Medulla oblongata (tissue), 1 donor: ENCODE results near the gene VWC2.
A peak's percentile ranks its signal among the peaks of the same experiment; 100 is the strongest.

ENCODE experiments used
- DNase-seq: peaks from one replicate; pipeline ENCODE4 v3.0.0-alpha.2; 2015; ENCODE audit errors: extremely low spot score

The VWC2 gene

DNA sequence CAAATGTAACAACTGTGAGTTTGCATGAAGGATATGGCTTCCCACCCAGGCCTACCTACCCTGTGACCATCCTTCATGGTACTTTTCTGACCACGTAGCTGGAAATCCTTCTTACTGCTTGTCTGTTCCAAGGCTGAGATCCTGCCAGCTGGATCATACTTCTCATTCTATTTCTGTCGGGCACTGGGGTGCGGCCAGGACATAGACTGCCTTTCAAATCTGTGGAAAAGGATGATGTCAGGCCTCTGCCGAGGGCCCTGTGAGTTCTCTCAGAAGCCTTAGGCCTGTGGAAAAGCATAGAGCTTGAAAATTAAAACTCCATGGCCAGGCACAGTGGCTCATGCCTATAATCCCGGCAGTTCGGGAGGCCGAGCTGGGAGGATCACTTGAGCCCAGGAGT lies 10.0 kb downstream of the VWC2 start:
- DNase-seq, result peak; percentile 38

DNA sequence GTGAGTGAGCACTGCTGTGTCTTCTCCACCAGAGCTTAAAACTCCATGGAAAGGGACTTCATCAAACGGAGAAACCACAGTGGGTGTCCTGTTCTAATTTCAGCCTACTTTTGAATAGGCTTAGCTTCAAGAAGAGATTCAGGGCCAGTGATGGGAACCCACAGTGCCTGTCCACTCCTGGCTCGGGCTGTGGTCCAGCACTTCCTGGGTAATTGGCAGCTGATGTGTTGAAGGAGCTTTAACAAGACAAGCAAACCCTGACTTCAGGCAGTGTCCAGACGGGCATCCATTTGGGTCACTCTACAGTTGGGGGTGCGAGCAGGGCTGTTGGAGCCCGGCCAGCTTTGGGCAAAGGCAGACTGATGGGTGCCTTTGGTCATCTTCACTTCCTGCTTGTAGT lies 14.5 kb downstream of the VWC2 start:
- DNase-seq, result no peak

DNA sequence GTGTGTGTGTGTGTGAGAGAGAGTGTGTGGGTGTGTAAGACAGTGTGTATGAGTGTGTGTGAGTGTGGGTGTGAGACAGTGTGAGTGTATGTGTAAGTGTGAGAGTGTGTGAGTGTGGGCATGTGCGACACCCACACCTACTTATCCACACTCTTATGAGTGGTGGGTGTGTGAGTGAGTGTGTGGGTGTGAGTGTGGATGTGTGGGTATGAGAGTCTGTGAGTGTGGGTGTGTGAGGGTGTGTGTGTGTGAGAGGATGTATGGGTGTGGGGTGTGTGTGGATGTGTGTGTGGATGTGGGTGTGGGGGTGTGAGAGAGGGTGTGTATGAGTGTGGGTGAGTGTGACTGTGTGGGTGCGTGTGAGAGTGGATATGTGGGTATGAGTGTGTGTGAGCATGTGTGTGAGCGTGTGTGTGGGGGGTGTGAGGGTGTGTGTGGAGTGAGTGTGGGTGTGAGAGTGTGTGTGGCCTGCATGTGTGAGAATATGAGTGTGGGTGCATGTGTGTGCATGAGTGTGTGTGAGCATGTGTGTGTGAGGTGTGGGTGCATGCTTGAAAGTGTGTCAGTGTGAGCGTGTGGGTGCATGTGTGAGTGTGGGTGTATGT lies 15.1 kb downstream of the VWC2 start:
- DNase-seq, result no peak

DNA sequence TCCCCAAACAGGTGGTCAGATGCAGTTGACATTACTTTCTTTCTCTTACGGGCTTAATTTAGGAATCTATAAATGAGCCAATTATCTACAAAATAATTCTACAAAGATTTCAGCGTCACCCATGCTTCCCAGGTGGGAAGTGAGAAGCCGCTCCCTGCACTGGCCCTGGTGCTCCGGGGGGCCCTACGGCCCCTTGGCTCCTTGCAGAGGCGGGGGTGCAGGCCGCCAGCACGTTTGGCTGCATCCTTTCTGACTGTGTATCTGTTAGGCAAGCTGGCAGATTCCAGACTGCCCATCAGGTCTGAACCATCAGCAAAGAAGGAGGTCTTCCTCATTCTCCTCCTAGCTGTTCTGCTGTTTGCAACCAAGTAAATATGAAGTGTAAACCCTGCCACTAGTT lies 16.3 kb downstream of the VWC2 start:
- no peak for DNase-seq

GRCh38 chr7:49790209-49790608 lies 16.8 kb downstream of the VWC2 start:
- DNase-seq, result no peak

DNA sequence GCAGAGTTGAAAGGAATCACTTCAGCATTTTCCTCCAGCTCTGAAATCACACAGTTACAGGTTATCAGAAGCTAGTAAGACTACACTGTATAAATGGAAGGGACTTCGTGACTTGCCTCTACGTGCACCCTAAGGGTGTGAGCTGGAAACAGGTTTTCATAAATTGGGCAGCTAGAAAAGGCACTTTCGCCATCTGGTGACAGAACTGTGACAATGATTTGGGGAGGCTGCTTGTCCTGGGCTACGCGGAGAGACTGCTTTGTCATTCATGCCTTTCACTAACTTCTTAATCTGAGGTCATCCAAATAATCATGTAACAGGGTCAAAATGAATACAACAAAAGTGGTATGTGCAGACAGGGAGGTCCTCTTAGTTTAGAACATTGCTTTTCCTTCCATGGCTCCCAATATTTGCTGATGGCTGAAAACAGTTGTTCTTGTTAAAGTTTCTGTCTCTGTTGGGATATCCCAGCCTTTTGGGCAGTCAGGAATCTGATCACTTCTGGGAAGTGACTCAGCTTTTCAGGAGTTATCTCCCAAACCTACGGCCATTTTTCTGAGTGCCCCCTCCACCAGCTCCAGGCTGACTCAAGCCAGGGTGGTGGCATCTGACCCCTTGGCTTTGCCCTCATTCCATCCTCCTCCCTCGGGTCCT lies 17.8 kb downstream of the VWC2 start:
- peak; percentile 24 for DNase-seq

DNA sequence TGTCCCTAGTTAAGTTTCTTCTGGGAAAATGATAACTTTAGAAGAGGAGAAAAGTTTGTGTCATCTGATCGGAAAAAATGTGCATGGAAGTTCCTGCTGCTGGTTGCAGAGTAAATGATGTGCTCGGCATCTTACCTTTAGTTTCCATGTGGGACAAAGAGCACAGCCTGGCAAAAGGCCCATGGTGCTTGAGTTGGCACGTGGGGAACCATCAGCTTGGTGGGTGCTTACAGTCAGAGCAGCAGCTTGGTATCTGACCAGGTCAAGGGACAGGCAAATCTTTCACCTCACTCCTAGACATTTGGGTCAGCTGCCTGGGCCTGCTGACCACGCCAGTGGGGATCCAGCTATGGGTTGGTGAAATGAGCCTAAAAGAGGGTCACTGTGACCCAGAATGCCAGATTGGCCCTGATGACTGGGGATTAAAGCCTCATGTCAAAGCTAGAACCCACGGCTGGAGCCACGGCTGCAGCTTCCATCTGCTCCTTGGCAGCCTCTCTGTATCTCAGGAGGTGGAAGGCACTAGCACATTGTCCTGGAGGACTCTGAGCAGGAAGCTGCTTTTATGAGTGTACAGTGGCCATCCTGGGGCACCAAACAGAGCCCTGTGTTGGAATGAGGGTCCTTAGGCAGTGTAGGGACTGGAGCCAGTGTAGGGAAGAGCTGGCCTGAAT lies 24.7 kb downstream of the VWC2 start:
- no peak for DNase-seq

GRCh38 chr7:49800031-49800430 lies 26.6 kb downstream of the VWC2 start:
- no peak for DNase-seq

GRCh38 chr7:49802600-49802999 lies 29.2 kb downstream of the VWC2 start:
- no peak for DNase-seq

- DNase-seq, result no peak
These were observed 30.4 kb downstream of the VWC2 start for GRCh38 chr7:49803812-49804211.

DNA sequence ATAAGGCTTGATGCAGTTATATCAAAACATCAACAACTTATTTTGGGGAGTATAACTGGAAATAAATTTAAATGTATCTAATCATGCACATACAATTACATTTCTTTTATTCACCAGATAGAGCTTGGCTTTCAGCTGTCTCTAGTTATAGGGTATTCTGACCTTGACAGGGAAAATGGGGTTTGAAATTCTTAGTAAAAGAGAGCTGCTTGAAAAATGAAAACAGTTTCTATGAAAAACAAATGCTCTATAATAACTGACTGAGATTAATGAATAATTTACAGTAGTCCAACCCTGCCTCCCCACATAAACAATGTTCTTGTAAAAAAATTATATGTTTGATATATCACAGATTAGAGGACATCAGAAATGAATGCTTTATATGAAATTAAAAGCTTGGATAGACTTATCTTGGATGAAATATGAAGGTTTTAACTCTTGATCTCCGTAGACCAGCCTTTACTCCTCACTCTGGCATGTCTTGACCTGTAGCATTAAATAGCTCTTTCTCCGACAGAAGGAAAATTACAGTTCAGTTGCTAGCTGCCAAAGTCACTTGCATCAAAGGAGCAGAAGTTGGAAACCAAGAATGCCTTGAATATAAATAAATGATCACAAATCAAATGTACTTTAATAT lies 32.1 kb downstream of the VWC2 start:
- no peak for DNase-seq

DNA sequence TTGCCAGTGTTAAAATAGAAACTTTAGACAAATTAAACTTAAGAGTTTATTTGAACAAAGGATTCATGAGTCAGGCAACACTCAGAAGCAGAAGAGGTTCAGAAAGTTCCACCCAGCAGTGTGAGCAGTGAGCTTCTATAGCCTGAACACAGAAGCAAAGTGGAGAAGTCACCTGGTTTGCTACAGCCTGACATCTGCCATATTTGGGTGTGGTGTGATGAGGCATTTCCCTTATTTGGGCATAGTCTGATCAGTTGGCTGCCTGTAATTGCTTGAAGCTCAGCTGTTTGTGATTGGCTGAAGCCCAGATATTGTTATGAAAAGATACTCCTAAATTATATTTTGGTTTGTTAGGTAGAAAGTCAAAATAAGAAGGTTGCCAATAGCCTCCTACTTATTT lies 39.1 kb downstream of the VWC2 start:
- no peak for DNase-seq

DNA sequence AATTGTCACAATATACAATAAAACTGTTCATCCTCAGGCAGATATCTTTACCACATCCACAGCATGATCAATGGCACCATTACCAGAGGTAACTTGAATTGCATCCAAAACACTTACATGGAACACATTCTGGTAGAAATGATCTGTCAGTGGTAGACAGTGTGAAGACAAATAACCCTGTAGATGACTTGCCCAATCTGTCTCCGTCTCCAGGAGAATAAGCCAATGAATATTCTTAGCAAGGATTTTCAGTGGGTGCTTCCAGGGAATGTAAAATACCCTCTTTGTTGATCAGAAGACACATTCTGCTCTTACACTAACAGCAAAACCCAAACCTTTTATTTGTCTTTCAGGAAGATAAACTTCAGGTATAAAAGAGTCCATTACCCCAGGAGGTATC lies 43.8 kb downstream of the VWC2 start:
- DNase-seq, result no peak

- no peak for DNase-seq
These were observed 47.7 kb downstream of the VWC2 start for GRCh38 chr7:49821181-49821580.

DNA sequence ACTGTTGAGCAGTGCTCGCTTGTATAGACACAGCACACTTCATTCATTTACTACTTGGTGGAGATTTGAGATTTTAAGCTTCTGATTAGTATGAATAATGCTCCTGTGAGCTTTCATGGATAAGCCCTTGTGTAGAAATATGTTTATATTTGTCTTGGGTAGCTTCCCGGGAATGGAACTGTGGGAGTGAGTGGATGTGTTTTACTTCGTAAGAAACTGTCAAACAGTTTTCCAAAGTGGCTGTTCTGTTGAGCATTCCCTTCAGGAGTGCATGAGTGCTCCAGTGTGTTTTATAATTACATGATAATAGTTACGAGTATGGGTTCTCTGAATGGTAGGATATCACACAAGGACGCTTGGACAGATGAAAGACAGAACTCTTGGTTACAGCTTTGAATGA lies 49.4 kb downstream of the VWC2 start:
- no peak for DNase-seq

DNA sequence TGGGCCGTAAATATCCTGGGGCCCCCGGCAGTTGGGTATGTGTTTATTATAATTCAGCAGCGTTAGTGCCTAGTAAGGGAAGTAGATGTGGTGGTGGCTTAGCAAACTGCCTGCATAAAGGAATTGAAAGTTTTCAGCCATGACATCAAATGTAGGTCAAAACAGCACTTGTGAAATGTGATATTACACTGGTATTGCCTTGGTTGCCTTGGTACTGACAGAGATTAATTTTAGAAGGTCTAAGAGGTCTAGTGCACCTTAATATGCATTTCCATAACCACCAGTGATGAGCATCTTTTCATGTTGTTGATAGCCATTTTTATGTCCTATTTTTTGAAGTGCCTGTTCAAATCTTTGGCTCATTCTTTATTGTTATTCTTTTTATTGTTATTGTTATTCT lies 50.1 kb downstream of the VWC2 start:
- DNase-seq, result no peak

DNA sequence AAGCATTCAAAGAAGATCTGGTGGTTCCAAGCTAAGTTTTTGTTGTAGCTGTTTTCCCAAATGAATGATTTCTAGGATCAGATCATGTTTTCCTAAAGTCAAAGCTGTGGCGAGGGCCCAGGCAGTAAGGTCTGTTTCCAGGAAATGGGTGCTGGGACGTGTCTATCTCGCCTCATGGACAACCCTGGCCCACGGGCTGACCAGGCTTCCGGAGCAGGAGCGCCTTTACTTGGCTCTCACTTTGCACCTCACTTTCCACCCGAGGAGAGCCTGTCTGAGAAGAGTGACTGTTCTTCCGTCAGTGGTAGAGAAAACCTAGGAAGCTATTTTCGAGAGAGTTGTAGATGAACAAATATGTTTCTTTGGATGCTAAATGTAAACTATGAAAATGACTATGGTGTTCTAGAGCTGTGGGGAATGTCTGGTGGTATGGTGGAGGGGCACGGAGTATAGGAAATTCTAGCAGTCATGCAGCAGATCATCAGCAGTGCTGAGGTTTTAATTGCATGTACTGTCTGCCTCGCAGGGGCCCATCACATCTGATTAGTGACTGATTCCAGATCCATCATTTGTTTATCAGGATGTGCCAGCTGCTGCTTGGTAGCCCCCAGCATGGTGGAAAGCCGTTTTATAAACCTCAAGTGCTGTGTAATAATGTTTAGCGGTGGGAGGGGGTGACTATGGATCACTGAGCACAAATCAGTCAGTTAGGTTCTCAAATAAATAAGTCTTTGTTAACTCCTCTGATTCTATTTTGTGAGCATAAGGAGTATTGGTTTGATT lies 66.6 kb downstream of the VWC2 start:
- no peak for DNase-seq

DNA sequence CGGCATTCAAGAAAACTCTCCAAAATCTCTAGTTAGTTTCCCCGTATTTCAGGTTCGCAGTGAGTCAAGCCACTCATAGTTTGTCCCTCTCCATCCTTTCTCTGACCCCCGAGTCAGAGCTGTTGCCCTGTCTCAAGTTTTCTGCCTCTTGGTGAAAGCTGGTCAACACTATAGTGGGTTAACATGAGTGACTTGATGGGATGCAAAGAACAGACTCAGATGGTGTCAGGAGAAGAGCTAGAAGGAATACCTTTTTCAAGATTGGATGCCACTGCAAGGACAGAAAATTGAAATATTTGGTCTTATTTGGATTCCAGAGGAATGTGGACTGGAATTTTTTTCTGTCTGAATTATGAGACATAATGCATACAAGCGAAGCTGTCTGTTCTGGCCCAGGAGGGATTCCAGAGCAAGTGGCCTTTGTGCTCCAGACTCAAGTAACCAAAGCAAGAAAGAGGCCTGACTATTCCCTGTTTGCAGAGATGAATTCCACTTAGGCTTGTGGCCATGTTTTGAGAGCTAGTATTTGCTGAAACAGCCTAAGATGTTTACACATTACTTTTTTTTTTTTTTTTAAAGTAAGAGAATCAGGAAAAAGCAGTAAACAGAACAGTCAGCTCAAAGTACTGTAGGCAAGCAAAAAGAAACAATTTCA lies 67.4 kb downstream of the VWC2 start:
- no peak for DNase-seq

DNA sequence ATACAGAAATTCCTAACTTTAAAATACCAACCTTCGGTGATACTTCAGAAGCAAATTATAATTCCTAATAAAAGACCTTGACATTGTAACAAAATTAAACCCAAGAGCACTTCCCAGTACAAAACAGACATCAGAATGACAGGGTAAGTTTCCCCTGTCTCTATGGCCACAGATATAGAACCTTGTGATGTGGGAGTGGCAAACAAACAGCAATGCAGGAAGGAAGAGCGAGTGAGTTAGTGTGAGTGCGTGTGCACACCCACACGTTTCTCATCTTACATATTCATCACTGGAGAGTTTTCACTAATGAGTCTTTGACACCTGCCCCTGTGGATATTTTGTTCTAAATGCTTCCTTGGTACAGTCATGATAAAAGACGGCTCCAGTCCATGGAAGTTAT lies 72.2 kb downstream of the VWC2 start:
- no peak for DNase-seq

DNA sequence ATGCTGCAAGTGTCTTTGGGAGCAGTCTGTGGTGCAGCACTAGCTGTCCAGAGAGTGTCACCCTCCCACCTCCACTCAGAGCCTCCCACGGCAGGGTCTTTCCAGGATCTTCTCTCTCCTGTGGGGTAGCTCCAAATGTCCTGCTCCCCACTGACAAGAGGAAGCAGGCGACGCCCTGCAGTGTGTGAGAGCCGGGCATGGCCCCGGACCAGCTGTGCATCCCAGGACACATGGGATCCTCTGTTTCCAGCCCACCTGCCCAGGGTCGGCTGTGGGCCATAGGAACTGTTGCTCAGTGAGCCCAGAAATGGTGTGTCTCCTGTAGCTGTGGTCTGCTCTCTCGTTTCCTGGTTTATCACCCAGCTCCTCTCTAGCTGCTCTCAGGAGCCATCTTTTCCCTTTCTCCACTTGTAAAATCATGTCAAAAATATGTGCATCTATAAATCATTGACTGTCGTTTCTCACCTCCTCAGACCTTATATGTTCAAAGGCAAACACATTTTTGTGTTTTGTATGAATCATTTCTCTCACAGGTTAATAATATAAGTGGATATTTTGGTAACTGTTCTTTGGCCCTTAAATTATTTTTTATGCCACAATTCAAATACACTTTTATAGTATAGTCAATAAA lies 74.9 kb downstream of the VWC2 start:
- no peak for DNase-seq

DNA sequence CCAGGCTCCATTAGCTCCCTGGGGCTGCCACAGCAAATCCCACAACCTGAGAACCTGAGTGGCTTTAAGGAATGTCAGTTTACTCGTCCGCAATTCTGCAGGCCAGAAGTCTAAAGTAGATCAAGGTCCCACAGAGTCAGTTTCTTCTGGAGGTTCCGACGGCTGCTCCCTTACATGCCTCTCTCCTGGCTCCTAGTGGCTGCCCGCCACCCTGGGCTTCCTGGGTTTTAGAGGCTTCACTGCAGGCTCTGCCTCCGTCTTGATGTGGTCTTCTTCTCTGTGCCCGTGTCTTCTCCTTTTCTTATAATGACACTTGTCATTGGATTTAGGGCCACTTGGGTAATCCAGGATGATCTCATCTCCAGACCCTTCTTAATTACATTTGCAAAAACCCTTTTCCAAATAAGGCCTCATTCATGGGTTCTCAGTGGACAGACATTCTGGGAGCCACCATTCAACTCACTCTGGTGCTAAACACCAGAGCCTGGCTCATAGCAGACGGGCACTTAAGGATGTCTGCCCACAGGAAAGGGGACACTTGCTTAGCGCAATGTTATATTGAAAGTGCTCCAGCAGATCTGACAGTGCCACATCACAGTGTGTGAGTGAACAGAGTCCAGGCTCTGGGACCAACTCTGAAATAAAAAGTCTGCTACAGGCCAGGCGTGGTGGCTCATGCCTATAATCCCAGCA lies 77.6 kb downstream of the VWC2 start:
- no peak for DNase-seq
